ENCODE measurements around the gene LPCAT1. TPM values are rescaled to one million over a fixed set of nuclear protein-coding genes. Genes with fewer than 3 reads are reported as not detected.
"Not testable (repeated sequence)": the region's sequence is repeated elsewhere in the genome, so short reads cannot be mapped to it uniquely, and the experiment has no call there.

Gene LPCAT1, protein sequence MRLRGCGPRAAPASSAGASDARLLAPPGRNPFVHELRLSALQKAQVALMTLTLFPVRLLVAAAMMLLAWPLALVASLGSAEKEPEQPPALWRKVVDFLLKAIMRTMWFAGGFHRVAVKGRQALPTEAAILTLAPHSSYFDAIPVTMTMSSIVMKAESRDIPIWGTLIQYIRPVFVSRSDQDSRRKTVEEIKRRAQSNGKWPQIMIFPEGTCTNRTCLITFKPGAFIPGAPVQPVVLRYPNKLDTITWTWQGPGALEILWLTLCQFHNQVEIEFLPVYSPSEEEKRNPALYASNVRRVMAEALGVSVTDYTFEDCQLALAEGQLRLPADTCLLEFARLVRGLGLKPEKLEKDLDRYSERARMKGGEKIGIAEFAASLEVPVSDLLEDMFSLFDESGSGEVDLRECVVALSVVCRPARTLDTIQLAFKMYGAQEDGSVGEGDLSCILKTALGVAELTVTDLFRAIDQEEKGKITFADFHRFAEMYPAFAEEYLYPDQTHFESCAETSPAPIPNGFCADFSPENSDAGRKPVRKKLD
- 20.9 and 22.6 TPM in 2 replicates for total RNA-seq (2014; rRNA removed; shearing (Covaris generic))

DNA sequence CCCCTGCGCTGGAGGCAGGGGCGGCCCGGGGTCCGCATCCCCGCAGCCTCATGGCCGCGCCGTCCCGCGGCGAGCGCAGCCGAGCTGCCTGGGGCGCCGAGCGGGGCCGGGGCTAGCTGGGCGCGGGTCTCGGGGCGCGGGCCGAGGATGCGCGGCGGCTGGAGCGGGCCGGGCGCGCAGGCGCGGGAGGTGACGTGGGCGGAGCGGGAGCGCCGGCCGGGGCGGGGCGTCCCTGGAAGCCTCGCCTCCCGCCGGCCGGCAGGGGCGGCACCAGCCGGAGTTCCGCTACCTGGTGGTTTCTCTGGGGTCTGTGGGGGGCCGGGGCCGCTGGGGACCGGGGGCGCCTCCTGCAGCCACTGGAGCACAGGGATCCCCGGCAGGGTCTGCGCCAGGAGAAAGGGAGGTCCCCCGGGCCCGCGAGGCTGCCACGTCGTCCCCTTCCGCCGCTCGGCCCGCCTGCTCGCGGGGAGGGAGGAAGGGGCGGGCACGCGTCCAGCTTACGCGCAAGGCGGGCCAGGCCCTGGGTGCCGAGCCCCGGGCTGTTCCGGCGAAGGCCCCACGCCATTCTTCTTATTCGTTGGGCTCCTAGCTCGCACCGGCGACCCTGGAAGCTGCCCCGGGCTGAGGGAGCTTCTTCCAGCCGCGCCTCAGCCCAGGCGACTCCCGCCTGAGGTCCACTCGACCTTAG is at the start of gene LPCAT1:
LPCAT1 (minus strand) TSS at position 168 of the 688 bp plus-strand sequence; CDS start at position 52, 116 bp downstream.
- DNase-seq (ENCODE audit: low read depth) = peak; percentile 83

DNA sequence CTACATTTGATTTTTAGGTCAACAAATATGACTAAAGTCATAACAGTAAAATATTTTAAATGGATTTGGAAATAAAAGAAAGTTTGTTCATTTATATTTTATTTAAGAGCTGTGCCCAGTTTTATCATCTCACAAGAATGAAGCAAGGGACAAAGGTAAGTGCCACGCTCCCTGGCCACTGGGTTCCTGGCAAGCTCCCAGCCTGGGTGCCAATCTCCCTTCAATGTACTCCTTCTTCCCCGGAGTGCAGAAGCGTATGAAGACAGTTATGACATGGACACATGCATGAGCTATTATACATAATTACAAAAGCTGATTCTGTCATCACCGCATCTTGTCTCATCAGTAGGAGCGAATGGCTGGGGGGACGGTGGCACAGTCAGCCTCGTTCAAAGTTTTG is 48.1 kb upstream of the LPCAT1 start:
- not testable (repeated sequence) for DNase-seq (ENCODE audit: low read depth)

DNA sequence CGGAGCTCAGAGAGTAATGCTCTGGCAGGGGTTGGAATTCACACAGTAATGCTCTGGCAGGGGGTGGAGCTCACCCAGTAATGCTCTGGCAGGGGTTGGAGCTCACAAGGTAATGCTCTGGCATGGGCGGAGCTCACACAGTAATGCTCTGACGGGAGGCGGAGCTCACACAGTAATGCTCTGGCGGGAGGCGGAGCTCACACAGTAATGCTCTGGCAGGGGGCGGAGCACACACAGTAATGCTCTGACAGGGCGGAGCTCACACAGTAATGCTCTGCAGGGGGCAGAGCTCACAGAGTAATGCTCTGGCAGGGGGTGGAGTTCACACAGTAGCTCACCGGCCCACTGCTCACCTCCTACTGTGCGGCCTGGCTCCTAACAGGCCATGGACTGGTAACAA is 47.2 kb upstream of the LPCAT1 start:
- no peak for DNase-seq (ENCODE audit: low read depth)

DNA sequence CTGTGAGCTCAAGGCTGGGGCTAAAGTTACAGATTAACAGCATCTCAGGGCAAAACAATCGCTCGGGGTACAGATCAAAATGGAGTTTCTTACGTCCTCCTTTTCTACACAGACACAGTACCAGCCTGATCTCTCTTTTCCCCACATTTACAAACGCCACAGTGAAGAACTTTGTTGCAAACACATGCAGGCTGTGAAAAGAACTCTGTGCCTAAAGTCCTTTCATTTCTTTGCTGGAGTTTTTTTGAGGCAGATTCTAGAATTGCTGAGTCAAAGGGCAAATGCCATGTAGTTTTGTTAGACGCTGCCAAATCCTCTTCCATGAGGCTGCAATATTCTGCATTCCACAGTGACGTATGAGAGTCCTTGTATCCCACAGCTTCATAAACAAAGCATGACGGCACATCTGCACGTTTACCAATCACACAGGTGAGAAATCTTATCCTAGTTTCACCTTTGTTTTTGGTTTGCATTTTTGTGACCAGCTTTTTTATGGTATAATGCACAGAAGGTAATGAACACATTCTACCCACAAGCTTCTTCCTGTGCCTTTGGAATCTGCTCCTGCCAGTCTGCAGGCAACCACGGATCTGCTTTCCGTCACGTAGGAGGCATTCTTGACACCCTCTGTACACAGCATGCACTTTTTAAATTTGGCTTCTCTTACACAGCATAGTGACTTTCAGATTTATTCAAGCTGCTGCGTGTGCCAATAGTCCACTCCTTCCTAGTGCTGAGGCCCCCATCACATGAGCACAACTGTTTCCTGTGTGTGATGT is 44.6 kb upstream of the LPCAT1 start:
- DNase-seq (ENCODE audit: low read depth) = peak; percentile 65

DNA sequence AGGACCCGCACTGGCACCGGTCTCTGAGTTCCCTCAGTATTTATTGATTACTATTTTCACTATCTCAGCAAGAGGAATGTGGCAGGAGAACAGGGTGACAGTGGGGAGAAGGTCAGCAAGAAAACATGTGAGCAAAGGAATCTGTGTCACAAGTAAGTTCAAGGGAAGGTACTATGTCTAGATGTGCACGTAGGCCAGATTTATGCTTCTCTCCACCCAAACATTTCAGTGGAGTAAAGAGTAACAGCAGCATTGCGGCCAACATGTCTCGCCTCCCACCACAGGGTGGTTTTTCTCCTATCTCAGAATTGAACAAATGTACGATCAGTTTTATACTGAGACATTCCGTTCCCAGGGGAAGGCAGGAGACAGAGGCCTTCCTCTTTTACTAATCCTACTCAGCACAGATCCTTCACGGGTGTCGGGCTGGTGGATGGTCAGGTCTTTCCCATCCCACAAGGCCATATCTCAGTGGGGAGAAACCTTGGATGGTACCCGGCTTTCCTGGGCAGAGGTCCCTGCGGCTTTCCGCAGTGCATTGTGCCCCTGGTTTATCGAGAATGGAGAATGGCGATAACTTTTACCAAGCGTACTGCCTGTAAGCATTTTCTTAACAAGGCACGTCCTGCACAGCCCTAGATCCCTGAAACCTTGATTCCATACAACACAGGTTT is 43.9 kb upstream of the LPCAT1 start:
- DNase-seq (ENCODE audit: low read depth) = not testable (repeated sequence)

DNA sequence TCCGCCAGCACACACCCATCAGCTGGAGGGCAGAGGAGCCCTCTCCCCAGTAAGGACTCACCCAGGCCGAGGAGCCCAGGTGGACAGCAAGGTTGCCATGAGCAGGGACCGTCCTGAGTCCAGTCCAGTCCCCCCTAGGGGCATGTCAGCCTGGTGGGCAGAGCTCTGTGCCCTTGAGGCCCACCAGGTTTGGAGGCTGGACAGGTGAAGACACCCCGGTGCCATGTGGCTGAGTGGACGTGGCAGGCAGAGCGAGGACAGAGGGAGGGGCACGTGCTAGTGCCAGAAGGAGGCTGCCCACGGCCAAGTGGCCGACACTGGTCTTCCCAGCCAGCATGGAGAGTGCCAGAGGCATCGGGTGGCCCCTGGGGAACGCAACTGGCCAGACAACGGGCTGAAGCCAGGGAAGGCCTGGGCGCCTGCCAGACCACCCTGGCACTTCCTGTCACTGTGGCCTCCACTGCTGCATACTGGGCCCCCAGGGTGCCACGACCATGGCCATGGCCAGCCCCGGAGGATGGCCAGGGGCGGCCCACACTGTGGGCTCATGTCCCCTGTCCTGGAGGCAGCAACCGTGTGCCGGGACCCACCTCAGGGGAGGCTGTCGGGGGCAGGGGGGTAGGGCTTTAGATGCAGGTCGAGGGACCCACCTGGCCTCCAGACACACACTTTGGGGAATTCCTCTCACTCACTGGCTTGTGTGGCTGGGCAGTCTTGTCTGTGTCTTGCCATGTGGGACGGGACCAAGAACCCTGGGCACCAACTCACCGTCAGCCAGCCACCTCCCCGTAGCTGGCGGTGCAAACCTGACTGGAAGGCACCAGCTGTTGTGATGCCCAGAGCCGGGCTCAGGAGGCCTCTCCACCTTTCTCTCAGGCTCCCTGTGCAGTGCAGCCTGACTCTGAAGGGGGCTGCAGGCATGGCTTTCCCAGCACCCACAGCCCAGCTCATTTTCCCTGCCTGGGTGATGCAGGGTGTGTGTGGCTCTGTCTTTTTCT is 42.3 kb upstream of the LPCAT1 start:
- no peak for DNase-seq (ENCODE audit: low read depth)

DNA sequence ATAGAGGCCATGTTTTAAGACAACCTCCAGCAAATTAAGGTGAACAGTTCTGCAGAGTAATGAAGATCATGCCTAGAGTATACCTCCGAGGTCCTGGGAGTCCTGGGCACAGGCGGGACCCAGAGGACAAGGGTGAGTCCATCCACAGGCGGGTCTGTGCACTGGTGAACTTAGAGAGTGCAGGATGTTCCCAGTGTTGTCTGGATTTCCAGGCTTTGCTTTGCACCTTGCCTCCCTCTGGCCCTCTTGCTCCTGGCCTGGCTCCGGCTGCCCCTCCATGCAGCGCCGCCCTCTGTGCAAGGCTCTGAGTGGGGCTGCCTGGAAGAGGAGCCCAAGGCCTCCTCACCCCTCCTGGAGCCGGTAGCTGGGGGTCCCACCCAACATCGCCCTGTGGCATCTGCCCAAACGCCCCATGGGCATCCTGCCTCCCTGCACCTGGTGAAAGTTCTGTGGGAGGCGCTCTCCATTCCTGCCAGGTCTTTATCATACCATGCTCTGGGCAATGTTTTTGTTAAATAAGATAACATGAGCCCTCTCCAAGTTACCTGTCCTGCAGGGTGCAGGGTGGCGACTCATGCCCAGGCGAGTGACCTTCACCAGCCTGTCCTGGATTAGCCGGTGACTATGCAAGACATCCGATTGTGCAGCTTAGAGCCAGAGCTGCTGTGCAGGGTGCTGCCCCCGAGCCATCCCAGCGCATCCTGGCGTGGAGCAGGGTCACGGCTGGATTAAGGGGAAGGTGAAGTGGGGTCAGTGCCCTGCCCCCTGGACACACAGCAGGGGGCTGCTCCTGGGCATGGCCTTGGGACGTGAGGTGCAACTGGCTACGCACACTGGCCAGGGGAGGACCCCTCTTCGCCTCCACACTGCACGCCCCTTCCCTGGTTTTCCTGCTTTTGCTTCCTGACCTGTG is 41.3 kb upstream of the LPCAT1 start:
- DNase-seq (ENCODE audit: low read depth) = no peak

DNA sequence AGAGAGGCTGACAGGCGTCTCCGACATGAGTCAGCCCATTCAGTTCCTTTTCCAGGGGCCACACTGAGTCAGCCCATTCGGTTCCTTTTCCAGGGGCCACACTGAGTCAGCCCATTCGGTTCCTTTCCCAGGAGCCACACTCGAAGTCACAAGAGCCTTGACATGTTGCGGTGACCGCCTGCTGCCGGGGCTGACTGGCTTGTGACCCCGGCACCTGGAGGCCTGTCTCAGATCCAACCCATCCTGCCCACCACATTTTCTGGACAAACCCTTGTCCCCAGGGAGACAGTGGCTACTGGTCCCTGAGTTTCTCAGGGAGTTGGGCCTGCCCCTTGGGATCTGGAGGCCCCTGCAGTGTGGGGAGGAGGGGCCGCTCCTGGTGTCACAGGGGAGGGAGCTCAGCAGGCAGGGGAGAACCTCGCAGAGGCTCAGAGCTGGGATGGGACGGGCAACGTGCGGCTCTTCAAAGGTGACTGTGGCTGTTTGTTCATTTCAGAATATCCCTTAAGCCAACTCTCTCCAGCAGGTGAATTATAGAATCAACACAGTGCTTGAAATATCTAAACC is 40.5 kb upstream of the LPCAT1 start:
- peak; percentile 89 for DNase-seq (ENCODE audit: low read depth)

DNA sequence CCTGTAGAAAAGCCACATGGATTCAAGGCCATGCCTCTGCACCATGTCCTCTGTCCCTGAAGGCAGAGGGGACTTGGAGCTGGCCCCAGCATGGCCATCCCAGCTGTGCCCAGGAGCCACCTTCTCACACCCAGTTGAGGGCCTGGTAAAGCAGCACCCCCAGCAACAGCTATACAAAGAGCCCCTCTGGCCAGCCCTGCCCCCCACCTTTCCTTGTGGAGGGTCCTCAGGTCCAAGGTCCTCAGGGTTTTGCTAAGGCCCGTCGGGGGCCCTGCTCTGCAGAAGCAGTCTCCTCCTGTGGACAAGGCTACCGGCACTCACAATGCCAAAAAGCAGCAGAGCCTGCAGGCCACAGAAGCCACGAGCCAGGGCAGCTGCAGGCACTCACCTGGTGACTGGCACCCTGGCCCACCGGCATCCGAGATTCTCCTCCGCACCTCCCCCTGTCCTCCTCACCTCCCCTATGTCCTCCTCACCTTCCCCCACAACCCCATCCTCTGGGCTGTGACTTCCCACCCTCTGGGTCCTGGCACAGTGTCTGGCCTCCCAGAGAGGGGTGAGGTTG is 39.9 kb upstream of the LPCAT1 start:
- no peak for DNase-seq (ENCODE audit: low read depth)

DNA sequence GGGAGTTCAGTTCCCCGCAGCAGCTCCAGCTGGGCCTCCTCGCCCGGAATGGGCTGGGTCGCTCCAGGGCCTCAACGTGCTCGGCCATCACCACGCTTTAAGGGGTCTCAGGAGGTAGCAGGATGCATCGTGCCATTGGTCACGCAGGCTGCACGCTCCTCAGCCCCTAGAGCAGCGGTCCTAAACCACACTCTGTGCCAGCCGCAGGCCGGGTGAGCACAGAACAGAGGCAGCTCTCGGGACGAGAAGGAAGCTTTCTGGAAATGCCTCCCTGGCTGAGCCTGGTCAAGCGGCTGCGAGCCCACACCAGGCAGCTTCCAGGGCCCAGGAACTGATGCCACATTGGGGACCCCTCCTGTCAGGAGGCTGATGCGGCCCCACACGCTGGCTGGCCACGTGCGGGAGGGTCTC is 39.3 kb upstream of the LPCAT1 start:
- DNase-seq (ENCODE audit: low read depth) = no peak

DNA sequence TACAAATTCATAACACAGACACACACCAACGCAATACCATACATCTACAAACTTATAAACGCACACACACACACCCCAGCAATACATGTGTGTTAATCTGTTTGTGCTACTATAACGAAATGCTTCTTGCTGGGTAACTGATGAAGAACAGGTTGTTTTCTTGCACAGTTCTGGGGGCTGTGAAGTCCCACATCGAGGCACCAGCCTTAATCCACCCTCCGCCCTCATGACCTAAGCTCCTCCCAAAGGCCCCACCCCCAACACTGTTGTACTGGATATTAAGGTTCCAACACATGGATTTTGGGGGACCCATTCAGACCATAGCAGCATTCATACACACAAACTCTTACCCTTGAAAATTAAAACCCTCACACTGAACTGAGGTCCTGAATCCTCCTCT is 38.8 kb upstream of the LPCAT1 start:
- no peak for DNase-seq (ENCODE audit: low read depth)

DNA sequence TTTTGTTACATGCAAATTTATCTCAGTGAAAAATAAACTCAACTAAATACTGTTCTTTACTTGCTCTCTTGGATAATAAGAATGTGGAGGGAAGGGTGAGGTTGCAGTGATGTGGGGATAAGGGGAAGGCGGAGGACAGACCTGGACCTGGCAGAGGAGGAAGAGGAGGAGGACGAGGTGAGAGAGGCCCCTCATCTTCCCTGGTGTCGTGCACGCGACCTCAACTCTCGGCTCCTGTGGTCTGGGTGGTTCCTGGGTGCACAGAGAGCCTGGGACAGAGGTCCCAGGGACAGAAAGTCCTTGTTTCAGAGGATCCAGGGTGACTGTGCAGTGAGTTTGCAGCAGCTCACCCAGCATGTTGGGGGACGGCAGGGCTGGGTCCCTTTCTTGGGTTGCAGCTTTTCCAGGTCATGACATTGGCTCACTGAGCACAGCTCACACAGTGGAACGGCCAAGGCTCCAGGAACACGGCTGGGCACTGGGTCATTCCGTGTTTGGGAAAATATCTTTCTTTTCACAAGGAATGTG is 37.7 kb upstream of the LPCAT1 start:
- no peak for DNase-seq (ENCODE audit: low read depth)

DNA sequence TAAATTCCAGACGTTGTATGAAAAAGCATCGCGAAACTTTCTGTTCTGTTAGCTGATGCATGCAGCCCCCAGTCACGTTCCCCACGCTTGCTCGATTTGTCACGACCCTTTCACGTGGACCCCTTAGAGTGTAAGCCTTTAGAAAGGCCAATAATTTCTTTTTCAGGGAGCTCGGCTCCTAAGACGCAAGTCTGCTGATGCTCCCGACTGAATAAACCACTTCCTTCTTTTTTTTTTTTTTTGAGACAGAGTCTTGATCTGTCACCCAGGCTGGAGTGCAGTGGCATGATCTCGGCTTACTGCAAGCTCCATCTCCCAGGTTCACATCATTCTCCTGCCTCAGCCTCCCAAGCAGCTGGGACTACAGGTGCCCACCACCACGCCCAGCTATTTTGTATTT is 36.7 kb upstream of the LPCAT1 start:
- DNase-seq (ENCODE audit: low read depth) = not testable (repeated sequence)

DNA sequence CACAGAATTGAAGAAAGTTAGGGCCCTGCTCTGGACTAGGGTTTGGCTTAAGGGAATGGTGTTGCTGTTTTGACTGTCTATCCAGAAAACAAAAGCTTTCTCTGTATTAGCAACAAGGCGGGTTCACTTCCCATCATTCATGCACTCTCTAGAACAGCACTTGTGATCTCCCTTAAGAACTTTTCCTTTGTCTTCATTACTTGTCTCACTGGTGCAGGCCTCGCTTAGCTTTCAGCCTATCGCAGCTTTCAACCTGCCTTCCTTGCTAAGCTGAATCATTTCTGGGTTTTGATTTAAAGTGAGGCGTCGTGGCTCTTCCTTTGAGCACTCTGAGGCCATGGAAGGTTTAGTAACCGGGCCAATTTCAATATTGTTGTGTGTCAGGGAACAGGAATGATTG is 35.2 kb upstream of the LPCAT1 start:
- no peak for DNase-seq (ENCODE audit: low read depth)

DNA sequence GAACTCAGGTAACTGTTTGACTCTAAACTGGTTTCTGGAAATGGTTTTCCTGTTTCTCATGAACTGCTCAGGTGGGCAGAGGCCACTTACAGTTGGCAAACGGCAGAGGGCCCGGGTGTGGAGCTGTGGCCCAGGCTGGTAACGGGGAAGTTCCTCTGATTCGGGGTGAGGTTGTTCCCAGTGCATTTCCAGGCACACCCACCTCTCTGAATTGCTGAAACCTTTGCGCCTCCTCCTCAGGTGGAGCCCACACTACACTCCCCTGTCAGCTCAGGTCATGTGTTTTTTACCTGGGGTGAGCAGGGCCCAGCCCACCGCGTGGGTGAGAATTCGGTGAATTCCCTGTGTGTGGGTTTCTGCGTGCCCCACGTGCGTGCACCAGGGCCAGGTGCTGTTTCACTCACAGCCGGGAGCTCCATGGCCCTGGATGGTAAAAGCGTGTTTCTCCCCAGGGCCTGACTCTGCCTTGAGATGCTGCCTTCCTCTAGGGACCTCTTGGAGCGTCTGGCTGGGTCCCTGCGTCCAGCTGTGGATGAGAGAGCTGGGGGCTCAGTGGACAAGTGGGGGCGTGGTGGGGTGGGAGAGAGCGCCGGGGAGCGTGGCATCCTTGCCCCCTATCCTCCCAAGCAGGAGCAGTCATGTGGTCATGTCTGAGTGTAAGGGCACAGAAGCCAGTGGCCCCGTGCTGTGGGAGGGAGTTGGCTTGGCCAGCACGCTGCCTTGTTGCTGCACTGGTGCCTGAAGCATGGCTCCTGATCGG is 33.5 kb upstream of the LPCAT1 start:
- DNase-seq (ENCODE audit: low read depth) = no peak

DNA sequence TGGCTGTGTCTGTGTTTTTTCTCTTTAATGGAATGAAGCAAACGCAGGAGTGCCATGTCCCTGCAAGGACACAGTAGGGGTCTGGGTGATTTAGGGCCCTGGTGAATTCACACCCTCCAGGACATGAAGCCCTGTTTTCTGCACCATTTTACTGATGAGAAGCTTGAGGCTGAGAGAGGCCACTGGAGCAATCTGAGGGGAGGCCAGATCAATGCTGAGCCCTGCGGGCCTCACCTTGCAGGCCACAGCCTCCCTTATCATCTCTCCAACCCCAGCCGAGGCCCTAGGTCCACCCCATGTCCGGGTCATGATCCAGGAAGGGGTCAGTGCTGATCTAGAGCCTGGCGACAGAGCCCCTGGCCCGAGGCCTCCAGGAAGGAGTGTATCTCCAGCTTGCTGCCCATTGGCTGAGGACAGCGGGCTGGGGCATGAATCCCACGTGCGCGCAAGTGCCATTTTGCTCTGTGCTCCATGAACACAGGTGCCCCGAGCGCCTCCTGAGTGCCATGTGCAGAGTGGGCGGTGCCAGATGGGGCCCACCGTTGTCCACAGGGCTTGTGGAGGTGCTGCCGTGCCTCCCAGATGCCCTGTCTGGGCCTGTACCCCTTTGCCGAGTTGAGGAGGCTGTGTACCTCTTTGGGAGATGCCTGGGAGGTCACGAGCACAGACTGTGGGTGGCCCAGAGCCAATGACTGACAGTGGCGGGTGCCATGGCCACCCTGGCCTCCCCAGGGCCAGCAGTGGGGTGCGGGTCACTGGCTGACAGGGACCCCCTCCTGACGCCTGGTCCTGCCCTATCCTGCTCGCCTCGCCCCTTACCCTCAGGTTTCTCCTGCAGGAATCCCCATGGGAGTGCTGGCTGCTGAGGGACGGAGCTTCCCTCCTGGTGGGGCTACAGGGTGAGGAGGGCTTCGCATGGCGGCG is 32.3 kb upstream of the LPCAT1 start:
- no peak for DNase-seq (ENCODE audit: low read depth)
